Measurements from ENCODE around the gene TCL1A. TPM values are rescaled to one million over a fixed set of nuclear protein-coding genes. Genes with fewer than 3 reads are reported as not detected.

Gene TCL1A
- total RNA-seq, 2 experiments from 2014 or later = not detected

DNA sequence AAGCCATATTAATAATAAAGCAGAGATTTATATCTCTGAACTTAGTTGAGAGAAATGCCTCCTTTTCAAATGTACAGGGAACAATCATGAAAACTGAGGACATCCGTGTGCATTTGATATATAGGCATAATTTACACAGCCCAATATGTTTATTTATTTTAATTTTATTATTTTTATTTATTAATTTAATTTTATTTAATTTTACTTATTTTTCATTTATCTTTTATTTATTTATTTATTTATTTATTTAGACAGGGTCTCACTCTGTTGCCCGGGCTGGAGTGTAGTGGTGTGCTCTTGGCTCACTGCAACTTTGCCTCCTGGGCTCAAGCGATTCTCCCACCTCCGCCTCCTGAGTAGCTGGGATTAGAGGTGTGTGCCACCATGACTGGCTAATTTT lies 8.4 kb downstream of the TCL1A start:
- peaks cover 0 to 6% of the 10 kb centered on the region in 2 experiments for H3K27me3 ChIP-seq (ENCODE audit: control insufficient read depth in 1 of 2, insufficient read depth in 2 of 2, low read length in 2 of 2)
- H3K4me1 Mint-ChIP-seq (ENCODE audit: low read depth) = no peaks in the 10 kb centered on the region
- H3K36me3 Mint-ChIP-seq (ENCODE audit: low read depth) = no peaks in the 10 kb centered on the region
- CTCF ChIA-PET = no interaction called here
- H3K36me3 ChIP-seq (ENCODE audit: insufficient read depth, low read length) = no peaks in the 10 kb centered on the region
- intact Hi-C loops (cut with DNase I, micrococcal nuclease) = no loop called here
- no peaks in the 10 kb centered on the region for H3K4me1 ChIP-seq (ENCODE audit: insufficient read depth, low read length)
- POLR2A ChIA-PET = no interaction called here
- H3K27me3 Mint-ChIP-seq = peaks cover 70% of the 10 kb centered on the region
- no peaks in the 10 kb centered on the region for H3K9me3 ChIP-seq (ENCODE audit: control insufficient read depth in 1 of 2, insufficient read depth in 1 of 2, low read length in 2 of 2)
- TF ChIP-seq, protein P1, sequence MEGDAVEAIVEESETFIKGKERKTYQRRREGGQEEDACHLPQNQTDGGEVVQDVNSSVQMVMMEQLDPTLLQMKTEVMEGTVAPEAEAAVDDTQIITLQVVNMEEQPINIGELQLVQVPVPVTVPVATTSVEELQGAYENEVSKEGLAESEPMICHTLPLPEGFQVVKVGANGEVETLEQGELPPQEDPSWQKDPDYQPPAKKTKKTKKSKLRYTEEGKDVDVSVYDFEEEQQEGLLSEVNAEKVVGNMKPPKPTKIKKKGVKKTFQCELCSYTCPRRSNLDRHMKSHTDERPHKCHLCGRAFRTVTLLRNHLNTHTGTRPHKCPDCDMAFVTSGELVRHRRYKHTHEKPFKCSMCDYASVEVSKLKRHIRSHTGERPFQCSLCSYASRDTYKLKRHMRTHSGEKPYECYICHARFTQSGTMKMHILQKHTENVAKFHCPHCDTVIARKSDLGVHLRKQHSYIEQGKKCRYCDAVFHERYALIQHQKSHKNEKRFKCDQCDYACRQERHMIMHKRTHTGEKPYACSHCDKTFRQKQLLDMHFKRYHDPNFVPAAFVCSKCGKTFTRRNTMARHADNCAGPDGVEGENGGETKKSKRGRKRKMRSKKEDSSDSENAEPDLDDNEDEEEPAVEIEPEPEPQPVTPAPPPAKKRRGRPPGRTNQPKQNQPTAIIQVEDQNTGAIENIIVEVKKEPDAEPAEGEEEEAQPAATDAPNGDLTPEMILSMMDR (IDR thresholded peaks at IDR 0.05) = no peak
- H3K4me3 Mint-ChIP-seq = no peak overlapping the region
- H3K4me3 ChIP-seq (ENCODE audit: low read length) = no peak overlapping the region
- no peak for ATAC-seq (ENCODE audit: poor library complexity)
- H3K27ac ChIP-seq (ENCODE audit: low read depth in 1 of 2, low read length in 2 of 2) = no peak overlapping the region
- DNase-seq = no peak
- H3K27ac Mint-ChIP-seq = no peak overlapping the region
- H3K9me3 Mint-ChIP-seq = no peaks in the 10 kb centered on the region

- Mint-ChIP-seq H3K27me3 (peaks cover 69% of the 10 kb centered on the region), H3K36me3 (ENCODE audit: low read depth) (no peaks in the 10 kb centered on the region), H3K4me3 (no peak overlapping the region), H3K27ac (no peak overlapping the region), H3K9me3 (no peaks in the 10 kb centered on the region), H3K4me1 (ENCODE audit: low read depth) (no peaks in the 10 kb centered on the region)
- H3K36me3 ChIP-seq (ENCODE audit: insufficient read depth, low read length) = no peaks in the 10 kb centered on the region
- DNase-seq (no peak), ATAC-seq (ENCODE audit: poor library complexity) (no peak)
- TF ChIP-seq, protein P1 (IDR thresholded peaks at IDR 0.05) = no peak
- H3K4me3 ChIP-seq (ENCODE audit: low read length) = no peak overlapping the region
- H3K4me1 ChIP-seq (ENCODE audit: insufficient read depth, low read length) = no peaks in the 10 kb centered on the region
- no peak overlapping the region for H3K27ac ChIP-seq (ENCODE audit: low read depth in 1 of 2, low read length in 2 of 2)
- intact Hi-C loops (cut with DNase I, micrococcal nuclease) = no loop called here
- H3K9me3 ChIP-seq (ENCODE audit: control insufficient read depth in 1 of 2, insufficient read depth in 1 of 2, low read length in 2 of 2) = no peaks in the 10 kb centered on the region
- H3K27me3 ChIP-seq (ENCODE audit: control insufficient read depth in 1 of 2, insufficient read depth in 2 of 2, low read length in 2 of 2) = peaks cover 0 to 6% of the 10 kb centered on the region in 2 experiments
- ChIA-PET POLR2A (no interaction called here), CTCF (interaction anchor here (0.6 to 0.7 kb wide), 2 partner anchors 9 to 1588 kb away, joined by 3 read pairs; no protein-coding TSS in a partner anchor)
Measured at GRCh38 chr14:95703805-95704204, 10.1 kb downstream of the TCL1A start.

DNA sequence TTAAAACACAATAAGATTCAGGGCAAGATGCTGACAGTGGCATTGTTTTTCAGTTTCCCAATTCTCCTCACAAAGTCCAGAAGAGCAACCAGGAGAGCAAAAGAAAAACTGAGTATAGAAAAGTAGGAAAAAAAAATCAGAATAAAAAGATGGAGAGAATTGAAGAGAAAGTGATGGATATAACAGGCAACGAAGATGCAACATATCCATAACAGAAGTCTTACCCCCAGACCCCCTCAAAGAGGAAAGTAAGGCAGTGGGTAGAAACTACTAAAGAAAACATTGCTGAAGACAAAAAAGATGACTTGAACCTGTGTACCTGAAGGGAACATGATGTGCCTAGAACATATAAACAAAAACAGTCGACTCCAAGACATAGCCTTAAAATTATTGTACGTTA lies 10.6 kb downstream of the TCL1A start:
- Histone ChIP-seq H3K4me3 (ENCODE audit: low read length) (no peak overlapping the region), H3K36me3 (ENCODE audit: insufficient read depth, low read length) (no peaks in the 10 kb centered on the region), H3K9me3 (ENCODE audit: control insufficient read depth in 1 of 2, insufficient read depth in 1 of 2, low read length in 2 of 2) (no peaks in the 10 kb centered on the region), H3K27me3 (ENCODE audit: control insufficient read depth in 1 of 2, insufficient read depth in 2 of 2, low read length in 2 of 2) (peaks cover 0 to 6% of the 10 kb centered on the region in 2 experiments), H3K27ac (ENCODE audit: low read depth in 1 of 2, low read length in 2 of 2) (no peak overlapping the region), H3K4me1 (ENCODE audit: insufficient read depth, low read length) (no peaks in the 10 kb centered on the region)
- CTCF ChIA-PET = interaction anchor here (0.7 to 1.3 kb wide), 2 partner anchors 13 to 1588 kb away, joined by 3 read pairs; no protein-coding TSS in a partner anchor
- no peaks in the 10 kb centered on the region for H3K4me1 Mint-ChIP-seq (ENCODE audit: low read depth)
- no peak overlapping the region for H3K4me3 Mint-ChIP-seq
- no peak overlapping the region for H3K27ac Mint-ChIP-seq
- DNase-seq (no peak), ATAC-seq (ENCODE audit: poor library complexity) (no peak)
- POLR2A ChIA-PET = no interaction called here
- H3K9me3 Mint-ChIP-seq = no peaks in the 10 kb centered on the region
- TF ChIP-seq, protein P1 (IDR thresholded peaks at IDR 0.05) = no peak
- intact Hi-C loops (cut with DNase I, micrococcal nuclease) = no loop called here
- H3K36me3 Mint-ChIP-seq (ENCODE audit: low read depth) = no peaks in the 10 kb centered on the region
- H3K27me3 Mint-ChIP-seq = peaks cover 67% of the 10 kb centered on the region

Measured in CD4-positive, alpha-beta T cell (primary cell).